Smooth muscle cell (in vitro differentiated cells): ENCODE results near the gene SMTNL1. TPM values are rescaled to one million over a fixed set of nuclear protein-coding genes. Genes with fewer than 3 reads are reported as not detected.

ENCODE experiments used
- DNase-seq: peaks from one replicate; lab custom pipeline; 2025; ENCODE audit not compliant: unreplicated experiment; lab: John Stamatoyannopoulos, UW
- H2AFZ ChIP-seq: fragments of 200-600 bp; sonication (generic); 2 replicates; pipeline ENCODE4 v1.6.0; 2016; ENCODE audit warnings: antibody characterized with exemption, low read depth, mild to moderate bottlenecking
- H3F3A ChIP-seq: fragments of 200-600 bp; sonication (generic); 2 replicates; pipeline ENCODE4 v1.6.0; 2017; ENCODE audit warnings: antibody characterized with exemption, low read depth
- H3K27ac ChIP-seq: fragments of 200-600 bp; sonication (generic); 2 replicates; pipeline ENCODE4 v1.5.1; 2016; ENCODE audit warnings: low read depth, mild to moderate bottlenecking
- H3K27me3 ChIP-seq: fragments of 200-600 bp; sonication (generic); 2 replicates; pipeline ENCODE4 v1.6.1; 2016; ENCODE audit warnings: low read depth, mild to moderate bottlenecking
- H3K36me3 ChIP-seq: fragments of 200-600 bp; sonication (generic); 2 replicates; pipeline ENCODE4 v1.5.1; 2016; ENCODE audit warnings: low read depth
- H3K4me1 ChIP-seq: fragments of 200-600 bp; sonication (generic); 2 replicates; pipeline ENCODE4 v1.5.1; 2016; ENCODE audit warnings: low read depth
- H3K4me2 ChIP-seq: fragments of 200-600 bp; sonication (generic); 2 replicates; pipeline ENCODE4 v1.6.0; 2016; ENCODE audit warnings: mild to moderate bottlenecking
- H3K4me3 ChIP-seq: fragments of 200-600 bp; sonication (generic); 2 replicates; pipeline ENCODE4 v1.5.1; 2016; ENCODE audit warnings: mild to moderate bottlenecking
- H3K79me2 ChIP-seq: fragments of 200-600 bp; sonication (generic); 2 replicates; pipeline ENCODE4 v1.6.0; 2016; ENCODE audit warnings: low read depth, mild to moderate bottlenecking
- H3K9ac ChIP-seq: fragments of 200-600 bp; sonication (generic); 2 replicates; pipeline ENCODE4 v1.6.0; 2016; ENCODE audit warnings: low read depth
- H3K9me3 ChIP-seq: fragments of 200-600 bp; sonication (generic); replicated peaks from 2 replicates; pipeline ENCODE4 v1.5.1; 2016; ENCODE audit warnings: low read depth
- H4K20me1 ChIP-seq: fragments of 200-600 bp; sonication (generic); 2 replicates; pipeline ENCODE4 v1.6.0; 2016; ENCODE audit warnings: low read depth
- WGBS: methylation state at CpG from one replicate; pipeline ENCODE4 v1.1.7; 2016; ENCODE audit warnings: low lambda C conversion rate; 5-methylcytosine and 5-hydroxymethylcytosine counted together
- polyA plus RNA-seq: library from polyadenylated mRNA; unstranded; fragments of >200 nt; fragmentation: Nextera tagmentation; extraction: Ambion mirVana; gene quantifications from 2 replicates; pipeline ENCODE4 v1.2.1, GENCODE V29; 2016
- total RNA-seq: library from RNA; depleted of rRNA; stranded (reverse); fragments of >200 nt; gene quantifications from 2 replicates; pipeline ENCODE4 v1.2.3, GENCODE V29; 2014
- TF ChIP-seq, protein P1 (sequence below): fragments of 200-600 bp; sonication (generic); IDR thresholded peaks from 2 replicates; pipeline ENCODE4 v1.5.1; 2017; ENCODE audit warnings: borderline replicate concordance, mild to moderate bottlenecking, antibody characterized with exemption; ENCODE audit not compliant: insufficient read depth, poor library complexity, severe bottlenecking

SMTNL1 gene
- total and polyA plus RNA-seq, 2 experiments from 2014 or later: not detected

DNA sequence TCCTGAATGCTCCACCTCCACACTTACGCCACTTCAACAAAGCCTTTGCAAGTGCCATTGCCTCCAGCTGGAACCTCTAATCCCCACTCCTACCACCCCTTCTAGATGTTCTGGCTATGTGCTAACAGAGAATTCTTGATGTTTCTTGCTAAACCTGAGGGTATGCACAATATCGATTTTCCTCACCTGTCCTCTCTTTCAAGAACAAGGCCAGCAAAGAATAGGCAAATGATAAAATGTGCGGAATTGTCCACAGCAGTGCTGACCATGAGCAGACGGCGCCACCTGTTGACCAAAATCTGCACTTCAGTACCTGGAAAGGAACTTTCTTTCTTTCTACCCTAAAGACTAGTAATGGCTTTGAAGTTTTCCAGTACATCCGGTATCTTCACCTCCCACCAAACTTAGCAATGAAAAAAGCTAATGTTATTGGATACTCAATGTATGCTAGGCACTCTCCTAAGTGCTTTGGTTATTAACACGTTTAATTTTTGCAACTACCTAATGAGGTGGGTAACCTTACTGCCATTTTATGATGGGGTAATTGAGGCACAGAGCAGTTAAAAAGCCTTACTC is 10.3 kb upstream of the SMTNL1 start:
- H3K9me3 ChIP-seq: no peaks in the 10 kb centered on the region
- no peak overlapping the region for H3K4me2 ChIP-seq
- peak; percentile 7 for DNase-seq
- H3K4me3 ChIP-seq: no peak overlapping the region
- H3F3A ChIP-seq: no peaks in the 10 kb centered on the region
- H4K20me1 ChIP-seq: no peaks in the 10 kb centered on the region
- no peaks in the 10 kb centered on the region for H3K27me3 ChIP-seq
- H2AFZ ChIP-seq: no peak overlapping the region
- no peaks in the 10 kb centered on the region for H3K36me3 ChIP-seq
- H3K27ac ChIP-seq: no peak overlapping the region
- TF ChIP-seq, protein P1, sequence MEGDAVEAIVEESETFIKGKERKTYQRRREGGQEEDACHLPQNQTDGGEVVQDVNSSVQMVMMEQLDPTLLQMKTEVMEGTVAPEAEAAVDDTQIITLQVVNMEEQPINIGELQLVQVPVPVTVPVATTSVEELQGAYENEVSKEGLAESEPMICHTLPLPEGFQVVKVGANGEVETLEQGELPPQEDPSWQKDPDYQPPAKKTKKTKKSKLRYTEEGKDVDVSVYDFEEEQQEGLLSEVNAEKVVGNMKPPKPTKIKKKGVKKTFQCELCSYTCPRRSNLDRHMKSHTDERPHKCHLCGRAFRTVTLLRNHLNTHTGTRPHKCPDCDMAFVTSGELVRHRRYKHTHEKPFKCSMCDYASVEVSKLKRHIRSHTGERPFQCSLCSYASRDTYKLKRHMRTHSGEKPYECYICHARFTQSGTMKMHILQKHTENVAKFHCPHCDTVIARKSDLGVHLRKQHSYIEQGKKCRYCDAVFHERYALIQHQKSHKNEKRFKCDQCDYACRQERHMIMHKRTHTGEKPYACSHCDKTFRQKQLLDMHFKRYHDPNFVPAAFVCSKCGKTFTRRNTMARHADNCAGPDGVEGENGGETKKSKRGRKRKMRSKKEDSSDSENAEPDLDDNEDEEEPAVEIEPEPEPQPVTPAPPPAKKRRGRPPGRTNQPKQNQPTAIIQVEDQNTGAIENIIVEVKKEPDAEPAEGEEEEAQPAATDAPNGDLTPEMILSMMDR: peak; percentile 91
- H3K79me2 ChIP-seq: peaks cover 9% of the 10 kb centered on the region
- WGBS: 23% methylated on average over 7 of the region's 7 CpGs
- no peak overlapping the region for H3K9ac ChIP-seq
- peaks cover 7% of the 10 kb centered on the region for H3K4me1 ChIP-seq

DNA sequence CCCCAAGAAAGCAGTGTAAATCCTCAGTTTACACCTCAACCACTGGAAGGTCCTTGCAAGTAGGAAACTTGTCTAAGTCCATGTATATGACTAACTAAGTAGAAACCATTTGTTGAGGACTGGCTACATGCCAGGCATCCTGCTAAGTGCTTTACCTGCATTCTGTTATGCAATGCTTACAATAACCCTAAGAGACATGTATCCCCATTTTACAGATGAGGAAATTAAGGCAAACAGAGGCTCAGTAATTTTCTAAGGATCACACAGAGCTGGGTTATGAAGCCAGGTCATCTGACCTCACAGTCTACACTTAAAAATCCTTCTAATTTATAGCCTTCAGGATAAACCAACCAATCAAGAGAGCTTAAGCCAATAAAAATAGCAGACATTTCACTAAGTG is 8.4 kb upstream of the SMTNL1 start:
- Histone ChIP-seq H3K4me3 (no peak overlapping the region), H3K36me3 (no peaks in the 10 kb centered on the region), H3K79me2 (peaks cover 9% of the 10 kb centered on the region), H3K4me1 (peaks cover 7% of the 10 kb centered on the region), H3K9ac (no peak overlapping the region), H3F3A (no peaks in the 10 kb centered on the region), H3K9me3 (no peaks in the 10 kb centered on the region), H4K20me1 (no peaks in the 10 kb centered on the region), H2AFZ (no peak overlapping the region), H3K27me3 (no peaks in the 10 kb centered on the region), H3K4me2 (no peak overlapping the region), H3K27ac (no peak overlapping the region)
- TF ChIP-seq, protein P1: no peak
- DNase-seq: no peak

DNA sequence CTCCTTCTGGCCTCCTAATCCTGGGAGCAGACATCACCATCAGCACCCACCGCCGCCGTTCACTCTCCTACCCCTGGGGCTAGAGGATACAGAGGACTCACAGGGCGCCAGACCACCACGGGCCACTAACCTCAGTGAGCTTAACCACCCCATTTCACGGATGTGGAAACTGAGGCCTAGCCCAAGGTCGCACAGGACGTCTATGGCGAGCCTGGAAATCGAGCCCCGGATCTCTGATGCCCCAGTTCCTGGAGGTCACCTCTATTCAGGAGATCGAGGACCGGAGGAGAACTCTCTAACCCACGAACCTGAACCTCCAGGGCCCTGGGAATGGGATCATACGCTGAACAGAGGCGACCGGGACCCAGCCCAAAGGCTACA is 7.2 kb upstream of the SMTNL1 start:
- Histone ChIP-seq H3K27ac (peak overlapping the region; percentile 14), H3K4me3 (peak overlapping the region; percentile 68), H3K4me2 (peak overlapping the region; percentile 86), H3K4me1 (peaks cover 7% of the 10 kb centered on the region), H3K79me2 (peaks cover 9% of the 10 kb centered on the region), H3F3A (no peaks in the 10 kb centered on the region), H3K9ac (peak overlapping the region; percentile 54), H3K36me3 (no peaks in the 10 kb centered on the region), H4K20me1 (no peaks in the 10 kb centered on the region), H2AFZ (peak overlapping the region; percentile 90), H3K27me3 (no peaks in the 10 kb centered on the region), H3K9me3 (no peaks in the 10 kb centered on the region)
- DNase-seq: no peak
- 3% methylated on average over 17 of the region's 17 CpGs for WGBS
- TF ChIP-seq, protein P1: no peak
